ENCODE measurements around the gene SLC44A3.
A peak's percentile ranks its signal among the peaks of the same experiment; 100 is the strongest.

The SLC44A3 gene

GRCh38 chr1:94906382-94906781 lies 86.2 kb downstream of the SLC44A3 start:
- Histone ChIP-seq H3K79me2 (ENCODE audit: control insufficient read depth, insufficient read depth, low read length, unreplicated experiment) (peaks cover 80% of the 10 kb centered on the region), H3K36me3 (ENCODE audit: insufficient read depth, low read length) (peaks cover 31% of the 10 kb centered on the region), H2AFZ (ENCODE audit: low read length, unreplicated experiment) (no peak overlapping the region), H3K4me1 (ENCODE audit: control insufficient read depth, insufficient read depth, low read length, unreplicated experiment) (peaks cover 23% of the 10 kb centered on the region), H3K27me3 (ENCODE audit: insufficient read depth, low read length) (no peaks in the 10 kb centered on the region), H3K27ac (ENCODE audit: low read depth, low read length) (no peak overlapping the region), H3K4me3 (ENCODE audit: low read depth, low read length) (no peak overlapping the region)

DNA sequence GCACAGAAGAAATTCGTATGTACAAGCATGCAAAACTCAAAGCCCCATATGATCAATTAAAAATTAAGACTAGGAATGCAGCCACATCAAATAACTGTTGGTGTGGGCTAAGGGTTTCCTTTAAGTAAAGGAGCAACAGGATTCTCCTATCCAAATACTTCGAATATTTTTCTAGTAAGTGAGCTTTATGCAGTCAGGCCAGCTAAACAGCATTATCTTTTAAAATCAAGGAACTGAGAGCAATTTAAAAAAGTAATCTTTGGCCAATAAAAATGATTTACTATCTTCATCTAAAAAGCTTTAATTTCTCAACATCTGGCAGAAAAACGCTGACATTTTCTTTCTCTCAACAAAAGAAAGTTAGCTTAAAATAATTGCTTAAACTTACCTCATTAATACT lies 87.0 kb downstream of the SLC44A3 start:
- Histone ChIP-seq H3K27me3 (ENCODE audit: insufficient read depth, low read length) (no peaks in the 10 kb centered on the region), H3K4me3 (ENCODE audit: low read depth, low read length) (no peak overlapping the region), H3K79me2 (ENCODE audit: control insufficient read depth, insufficient read depth, low read length, unreplicated experiment) (peaks cover 86% of the 10 kb centered on the region), H3K4me1 (ENCODE audit: control insufficient read depth, insufficient read depth, low read length, unreplicated experiment) (peaks cover 23% of the 10 kb centered on the region), H3K27ac (ENCODE audit: low read depth, low read length) (no peak overlapping the region), H2AFZ (ENCODE audit: low read length, unreplicated experiment) (no peak overlapping the region), H3K36me3 (ENCODE audit: insufficient read depth, low read length) (peaks cover 24% of the 10 kb centered on the region)

- Histone ChIP-seq H2AFZ (ENCODE audit: low read length, unreplicated experiment) (no peak overlapping the region), H3K27ac (ENCODE audit: low read depth, low read length) (no peak overlapping the region), H3K36me3 (ENCODE audit: insufficient read depth, low read length) (peaks cover 19% of the 10 kb centered on the region), H3K79me2 (ENCODE audit: control insufficient read depth, insufficient read depth, low read length, unreplicated experiment) (peaks cover 93% of the 10 kb centered on the region), H3K27me3 (ENCODE audit: insufficient read depth, low read length) (no peaks in the 10 kb centered on the region), H3K4me1 (ENCODE audit: control insufficient read depth, insufficient read depth, low read length, unreplicated experiment) (peaks cover 26% of the 10 kb centered on the region), H3K4me3 (ENCODE audit: low read depth, low read length) (no peak overlapping the region)
Measured at GRCh38 chr1:94908190-94908589, 88.0 kb downstream of the SLC44A3 start.

DNA sequence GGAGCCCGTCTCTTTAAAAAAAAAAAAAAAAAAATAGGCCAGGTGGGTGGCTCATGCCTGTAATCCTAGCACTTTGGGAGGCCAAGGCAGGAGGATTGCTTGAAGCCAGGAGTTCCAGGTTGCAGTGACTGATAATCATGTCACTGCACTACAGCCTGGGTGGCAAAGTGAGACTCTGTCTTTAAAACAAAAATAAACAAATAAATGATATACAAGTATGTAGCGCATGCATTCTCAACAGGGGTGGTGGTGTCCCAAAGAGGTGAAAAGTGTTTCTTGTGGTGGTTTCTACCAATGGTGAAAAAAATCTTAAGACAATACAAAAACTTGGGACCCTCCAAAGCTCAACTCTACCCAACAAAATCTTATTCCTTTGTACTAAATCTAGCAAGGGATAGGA lies 88.8 kb downstream of the SLC44A3 start:
- H2AFZ ChIP-seq (ENCODE audit: low read length, unreplicated experiment) = no peak overlapping the region
- H3K27me3 ChIP-seq (ENCODE audit: insufficient read depth, low read length) = no peaks in the 10 kb centered on the region
- H3K27ac ChIP-seq (ENCODE audit: low read depth, low read length) = no peak overlapping the region
- peaks cover 23% of the 10 kb centered on the region for H3K4me1 ChIP-seq (ENCODE audit: control insufficient read depth, insufficient read depth, low read length, unreplicated experiment)
- H3K36me3 ChIP-seq (ENCODE audit: insufficient read depth, low read length) = peaks cover 19% of the 10 kb centered on the region
- H3K4me3 ChIP-seq (ENCODE audit: low read depth, low read length) = no peak overlapping the region
- H3K79me2 ChIP-seq (ENCODE audit: control insufficient read depth, insufficient read depth, low read length, unreplicated experiment) = peaks cover 93% of the 10 kb centered on the region

GRCh38 chr1:94909486-94909885 lies 89.3 kb downstream of the SLC44A3 start:
- peaks cover 19% of the 10 kb centered on the region for H3K36me3 ChIP-seq (ENCODE audit: insufficient read depth, low read length)
- no peak overlapping the region for H3K27ac ChIP-seq (ENCODE audit: low read depth, low read length)

DNA sequence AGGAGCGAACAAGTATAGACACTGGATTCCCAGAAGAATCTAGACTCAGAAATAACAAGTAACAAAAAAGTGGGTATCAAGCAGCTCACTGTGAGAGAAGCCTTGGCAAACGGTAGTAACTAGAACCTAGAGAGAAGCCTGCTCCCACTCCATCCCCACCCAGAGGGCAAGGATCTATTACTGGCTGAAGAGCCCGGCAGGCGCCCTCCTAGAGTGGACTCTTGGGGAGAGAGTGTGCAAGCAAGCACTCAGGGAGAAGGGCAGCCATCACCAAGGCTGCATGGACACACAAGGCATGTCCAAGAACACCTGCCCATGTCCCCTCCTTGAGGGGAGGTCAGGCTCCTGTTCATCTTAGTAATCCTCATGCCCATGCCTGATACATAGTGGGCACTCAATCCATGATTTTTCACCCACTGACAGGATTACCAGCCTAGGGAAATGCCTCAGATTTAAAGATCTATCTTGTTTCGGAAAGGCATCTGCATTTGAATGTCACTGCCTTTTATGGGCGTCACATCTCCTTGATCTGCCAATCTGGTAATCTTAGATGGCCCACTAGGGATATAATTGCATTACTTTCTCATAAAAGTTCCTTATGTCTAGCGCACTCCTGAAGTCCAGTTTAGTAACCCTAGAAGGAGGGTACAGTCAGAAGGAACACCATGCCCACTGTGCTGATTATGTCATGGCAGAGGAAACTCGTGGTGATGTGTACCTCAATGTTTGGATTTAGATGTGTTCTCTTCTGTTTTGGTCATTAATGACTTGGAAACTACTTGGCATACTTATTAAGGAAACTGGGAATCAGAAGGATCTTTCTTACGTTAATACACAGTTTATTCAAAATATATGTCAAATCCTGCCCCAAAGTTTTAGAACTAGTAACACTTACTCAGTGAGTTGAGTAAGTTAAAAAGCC lies 92.4 kb downstream of the SLC44A3 start:
- Histone ChIP-seq H2AFZ (ENCODE audit: low read length, unreplicated experiment) (no peak overlapping the region), H3K27ac (ENCODE audit: low read depth, low read length) (no peak overlapping the region), H3K36me3 (ENCODE audit: insufficient read depth, low read length) (peaks cover 19% of the 10 kb centered on the region), H3K79me2 (ENCODE audit: control insufficient read depth, insufficient read depth, low read length, unreplicated experiment) (peaks cover 94% of the 10 kb centered on the region), H3K27me3 (ENCODE audit: insufficient read depth, low read length) (no peaks in the 10 kb centered on the region), H3K4me3 (ENCODE audit: low read depth, low read length) (no peak overlapping the region), H3K4me1 (ENCODE audit: control insufficient read depth, insufficient read depth, low read length, unreplicated experiment) (peaks cover 20% of the 10 kb centered on the region)

More at GRCh38 chr1:94909486-94909885, 89.3 kb downstream of the SLC44A3 start:
- peaks cover 23% of the 10 kb centered on the region for H3K4me1 ChIP-seq (ENCODE audit: control insufficient read depth, insufficient read depth, low read length, unreplicated experiment)
- H3K79me2 ChIP-seq (ENCODE audit: control insufficient read depth, insufficient read depth, low read length, unreplicated experiment) = peaks cover 94% of the 10 kb centered on the region
- H3K27me3 ChIP-seq (ENCODE audit: insufficient read depth, low read length) = no peaks in the 10 kb centered on the region
- H3K4me3 ChIP-seq (ENCODE audit: low read depth, low read length) = no peak overlapping the region
- H2AFZ ChIP-seq (ENCODE audit: low read length, unreplicated experiment) = no peak overlapping the region

DNA sequence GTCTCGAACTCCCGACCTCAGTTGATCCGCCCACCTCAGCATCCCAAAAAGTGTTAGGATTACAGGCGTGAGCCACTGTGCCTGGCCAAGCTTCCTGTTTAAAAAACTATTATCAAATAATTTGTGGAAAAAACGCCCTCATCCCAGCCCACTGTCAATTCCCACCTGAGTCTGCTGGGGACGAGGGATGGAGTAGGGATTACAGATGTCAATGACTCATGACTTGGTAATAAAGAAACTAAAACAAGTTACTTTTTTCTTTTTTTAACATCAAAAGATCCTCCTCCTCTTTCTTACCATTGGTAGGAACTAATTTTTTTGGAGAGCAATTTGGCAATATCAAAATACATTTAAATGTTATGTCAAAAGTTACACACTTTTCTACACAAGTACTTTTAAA lies 97.1 kb downstream of the SLC44A3 start:
- peak overlapping the region; percentile 18; the same call in 1 of the 2 replicates for H3K4me3 ChIP-seq (ENCODE audit: low read depth, low read length)
- H3K27me3 ChIP-seq (ENCODE audit: insufficient read depth, low read length) = no peaks in the 10 kb centered on the region
- peaks cover 12% of the 10 kb centered on the region for H3K36me3 ChIP-seq (ENCODE audit: insufficient read depth, low read length)
- peaks cover 100% of the 10 kb centered on the region for H3K79me2 ChIP-seq (ENCODE audit: control insufficient read depth, insufficient read depth, low read length, unreplicated experiment)
- H3K4me1 ChIP-seq (ENCODE audit: control insufficient read depth, insufficient read depth, low read length, unreplicated experiment) = peaks cover 55% of the 10 kb centered on the region
- no peak overlapping the region for H3K27ac ChIP-seq (ENCODE audit: low read depth, low read length)
- no peak overlapping the region for H2AFZ ChIP-seq (ENCODE audit: low read length, unreplicated experiment)

DNA sequence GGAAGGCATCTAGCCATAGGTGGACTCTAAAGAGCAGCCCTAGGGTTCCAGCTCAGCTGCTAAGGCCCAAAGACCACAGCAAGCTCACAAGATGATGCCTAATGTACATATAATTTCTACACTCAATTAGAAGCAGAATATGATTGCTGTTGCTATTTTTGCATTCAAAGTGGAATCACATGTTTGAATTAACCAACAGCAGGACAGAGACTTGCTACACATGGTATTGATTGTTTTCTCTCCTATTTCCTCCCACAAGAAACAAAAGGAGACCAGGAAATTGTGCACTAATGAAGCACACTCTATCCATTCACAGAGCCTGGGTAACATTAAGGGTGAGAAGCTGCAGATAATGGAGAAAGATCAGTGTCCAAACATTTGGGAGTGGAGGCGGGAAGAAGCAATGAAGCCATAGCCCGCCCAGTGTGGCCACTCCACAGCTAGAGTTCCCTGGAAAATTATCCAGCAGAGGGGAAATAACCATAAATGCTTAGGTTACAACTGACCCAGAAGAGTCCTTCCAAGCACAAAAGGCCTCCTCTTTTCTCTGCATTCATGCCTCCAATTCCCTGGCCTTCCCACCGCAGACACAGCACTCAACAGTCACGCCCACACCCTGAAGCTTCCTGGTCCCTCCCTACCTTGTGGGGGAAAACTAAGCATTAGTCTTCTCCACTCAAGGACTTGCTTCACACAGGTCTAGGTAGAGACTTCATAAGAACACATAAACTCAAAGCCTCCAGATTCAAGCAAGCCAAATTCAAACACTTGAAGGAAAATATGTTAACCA lies 99.3 kb downstream of the SLC44A3 start:
- H3K4me1 ChIP-seq (ENCODE audit: control insufficient read depth, insufficient read depth, low read length, unreplicated experiment) = peaks cover 61% of the 10 kb centered on the region
- H3K4me3 ChIP-seq (ENCODE audit: low read depth, low read length) = no peak overlapping the region
- peaks cover 16% of the 10 kb centered on the region for H3K36me3 ChIP-seq (ENCODE audit: insufficient read depth, low read length)
- no peaks in the 10 kb centered on the region for H3K27me3 ChIP-seq (ENCODE audit: insufficient read depth, low read length)
- H3K79me2 ChIP-seq (ENCODE audit: control insufficient read depth, insufficient read depth, low read length, unreplicated experiment) = peaks cover 100% of the 10 kb centered on the region
- no peak overlapping the region for H2AFZ ChIP-seq (ENCODE audit: low read length, unreplicated experiment)
- H3K27ac ChIP-seq (ENCODE audit: low read depth, low read length) = no peak overlapping the region

DNA sequence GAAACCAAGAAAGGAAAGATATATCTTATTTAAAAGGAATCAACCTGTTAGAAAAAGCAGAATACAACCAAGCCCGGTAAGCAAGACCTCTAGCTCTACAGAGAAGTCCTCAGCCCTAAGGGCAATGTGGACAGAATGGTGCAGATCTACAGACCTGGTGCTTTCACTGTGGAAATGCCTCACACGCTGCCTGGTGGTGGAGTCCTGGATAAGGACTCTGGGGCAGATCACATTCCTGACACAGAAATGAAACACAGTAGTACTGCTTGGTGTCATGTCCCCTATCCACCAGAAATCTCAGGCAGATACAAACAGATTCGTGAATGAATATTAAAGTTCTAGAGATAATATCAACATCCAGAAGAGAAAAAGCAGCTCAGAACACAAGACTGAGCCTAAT lies 99.9 kb downstream of the SLC44A3 start:
- H3K27me3 ChIP-seq (ENCODE audit: insufficient read depth, low read length) = no peaks in the 10 kb centered on the region
- no peak overlapping the region for H2AFZ ChIP-seq (ENCODE audit: low read length, unreplicated experiment)
- H3K27ac ChIP-seq (ENCODE audit: low read depth, low read length) = no peak overlapping the region
- peaks cover 16% of the 10 kb centered on the region for H3K36me3 ChIP-seq (ENCODE audit: insufficient read depth, low read length)
- H3K4me1 ChIP-seq (ENCODE audit: control insufficient read depth, insufficient read depth, low read length, unreplicated experiment) = peaks cover 60% of the 10 kb centered on the region
- H3K79me2 ChIP-seq (ENCODE audit: control insufficient read depth, insufficient read depth, low read length, unreplicated experiment) = peaks cover 100% of the 10 kb centered on the region
- no peak overlapping the region for H3K4me3 ChIP-seq (ENCODE audit: low read depth, low read length)

- Histone ChIP-seq H3K36me3 (ENCODE audit: insufficient read depth, low read length) (peaks cover 13% of the 10 kb centered on the region), H3K27ac (ENCODE audit: low read depth, low read length) (no peak overlapping the region), H3K27me3 (ENCODE audit: insufficient read depth, low read length) (no peaks in the 10 kb centered on the region), H3K4me1 (ENCODE audit: control insufficient read depth, insufficient read depth, low read length, unreplicated experiment) (peaks cover 60% of the 10 kb centered on the region), H2AFZ (ENCODE audit: low read length, unreplicated experiment) (no peak overlapping the region), H3K4me3 (ENCODE audit: low read depth, low read length) (no peak overlapping the region), H3K79me2 (ENCODE audit: control insufficient read depth, insufficient read depth, low read length, unreplicated experiment) (peaks cover 97% of the 10 kb centered on the region)
Measured at GRCh38 chr1:94921977-94922376, 101.8 kb downstream of the SLC44A3 start.
